T-cell (primary cell): ENCODE results near the gene WDR47. TPM values are rescaled to one million over a fixed set of nuclear protein-coding genes. Genes with fewer than 3 reads are reported as not detected.
"Not testable (repeated sequence)": the region's sequence is repeated elsewhere in the genome, so short reads cannot be mapped to it uniquely, and the experiment has no call there.

Experiments
- ATAC-seq, 4 experiments: fragments of 200-7000 bp in 3 of 4; fragments of 150-1000 bp in 1 of 4; cut with Tn5 transposase; replicated peaks in 1 of 4; 1 replicate in 3 of 4; 2 replicates in 1 of 4; pipeline ENCODE4 v1.10.0; 2021; ENCODE audit warnings: moderate library complexity in 3 of 4, mild to moderate bottlenecking in 2 of 4, moderate number of reproducible peaks in 1 of 4
- CTCF ChIA-PET, 2 donors: fragments of 300-600 bp; sonication (Branson Sonifier 250); formaldehyde crosslinking; loops; one replicate each; lab custom pipeline; 2022; ENCODE audit warnings: antibody characterized with exemption in 2 of 2; lab: Charles Lee
- POLR2A ChIA-PET, 2 donors: fragments of 300-600 bp; sonication (Branson Sonifier 250); formaldehyde crosslinking; loops; one replicate each; lab custom pipeline; 2022; ENCODE audit warnings: antibody characterized with exemption in 2 of 2; lab: Charles Lee
- DNase-seq, 35 experiments: peaks; one replicate each; pipeline versions ENCODE4 v3.0.0 to v3.0.0-alpha.2; 2013 to 2023
- H3K27ac ChIP-seq: one replicate; pipeline ENCODE4 v1.5.1; 2013; ENCODE audit warnings: low read length
- H3K27me3 ChIP-seq, 2 experiments: replicated peaks in 1 of 2; 1 replicate in 1 of 2; 2 replicates in 1 of 2; pipeline versions ENCODE4 v1.6.1 to v1.7.0; 2013; ENCODE audit warnings: low read length in 1 of 2, mixed read lengths in 1 of 2; ENCODE audit not compliant: control insufficient read depth in 2 of 2, insufficient read depth in 2 of 2; ENCODE audit errors: extremely low read depth in 1 of 2
- H3K36me3 ChIP-seq, 2 donors: 1 replicate in 1 of 2; 2 replicates in 1 of 2; pipeline versions ENCODE4 v1.6.1 to v1.7.0; 2013; ENCODE audit warnings: low read length in 1 of 2; ENCODE audit not compliant: control insufficient read depth in 2 of 2, insufficient read depth in 1 of 2; ENCODE audit errors: extremely low read depth in 1 of 2
- H3K4me1 ChIP-seq, 2 experiments: 1 replicate in 1 of 2; 2 replicates in 1 of 2; pipeline versions ENCODE4 v1.6.1 to v1.7.0; 2013; ENCODE audit warnings: low read length in 2 of 2, mixed read lengths in 1 of 2; ENCODE audit not compliant: insufficient read depth in 2 of 2, control insufficient read depth in 1 of 2; ENCODE audit errors: extremely low read depth in 1 of 2
- H3K4me3 ChIP-seq, 2 donors: 1 replicate in 1 of 2; 2 replicates in 1 of 2; pipeline versions ENCODE4 v1.5.1 to v1.7.0; 2013; ENCODE audit warnings: mild to moderate bottlenecking in 2 of 2, low read length in 1 of 2, moderate library complexity in 1 of 2; ENCODE audit not compliant: control insufficient read depth in 1 of 2; ENCODE audit errors: extremely low read depth in 1 of 2
- H3K9me3 ChIP-seq: 2 replicates; pipeline ENCODE4 v1.7.0; 2013
- H3K27ac Mint-ChIP-seq, 2 donors: one replicate each; pipeline ENCODE4 v1.8.0; 2020 to 2021; ENCODE audit warnings: mild to moderate bottlenecking in 2 of 2, mixed read lengths in 2 of 2
- H3K27me3 Mint-ChIP-seq, 2 donors: one replicate each; pipeline ENCODE4 v1.8.0; 2021 to 2022; ENCODE audit warnings: mixed read lengths in 2 of 2
- H3K36me3 Mint-ChIP-seq: one replicate; pipeline ENCODE4 v1.8.0; 2021; ENCODE audit warnings: mixed read lengths
- H3K4me1 Mint-ChIP-seq, 3 donors: one replicate each; pipeline ENCODE4 v1.8.0; 2020 to 2022; ENCODE audit warnings: mixed read lengths in 3 of 3, mild to moderate bottlenecking in 1 of 3
- H3K4me3 Mint-ChIP-seq, 3 donors: one replicate each; pipeline ENCODE4 v1.8.0; 2020 to 2022; ENCODE audit warnings: mild to moderate bottlenecking in 3 of 3, mixed read lengths in 3 of 3, moderate library complexity in 3 of 3
- H3K9me3 Mint-ChIP-seq, 3 donors: one replicate each; pipeline ENCODE4 v1.8.0; 2020 to 2022; ENCODE audit warnings: mixed read lengths in 3 of 3
- WGBS: methylation state at CpG from one replicate; pipeline ENCODE4 v1.1.5; 2013; ENCODE audit warnings: missing lambda C conversion rate; ENCODE audit not compliant: insufficient coverage; 5-methylcytosine and 5-hydroxymethylcytosine counted together
- total RNA-seq, 35 experiments: library from RNA in 6 of 35; stranded (reverse) in 6 of 35; fragments of 120-200 nt in 1 of 35; gene quantifications; one replicate each; pipeline versions ENCODE4 v1.2.1 to v1.2.4 and lab custom pipeline; 2013 to 2026

WDR47 gene
- total RNA-seq, 5 donors from 2014 or later (not counting 1 experiment from before 2014, with no cell fraction given) = 13.6 to 18.2 (median 17.9) TPM

DNA sequence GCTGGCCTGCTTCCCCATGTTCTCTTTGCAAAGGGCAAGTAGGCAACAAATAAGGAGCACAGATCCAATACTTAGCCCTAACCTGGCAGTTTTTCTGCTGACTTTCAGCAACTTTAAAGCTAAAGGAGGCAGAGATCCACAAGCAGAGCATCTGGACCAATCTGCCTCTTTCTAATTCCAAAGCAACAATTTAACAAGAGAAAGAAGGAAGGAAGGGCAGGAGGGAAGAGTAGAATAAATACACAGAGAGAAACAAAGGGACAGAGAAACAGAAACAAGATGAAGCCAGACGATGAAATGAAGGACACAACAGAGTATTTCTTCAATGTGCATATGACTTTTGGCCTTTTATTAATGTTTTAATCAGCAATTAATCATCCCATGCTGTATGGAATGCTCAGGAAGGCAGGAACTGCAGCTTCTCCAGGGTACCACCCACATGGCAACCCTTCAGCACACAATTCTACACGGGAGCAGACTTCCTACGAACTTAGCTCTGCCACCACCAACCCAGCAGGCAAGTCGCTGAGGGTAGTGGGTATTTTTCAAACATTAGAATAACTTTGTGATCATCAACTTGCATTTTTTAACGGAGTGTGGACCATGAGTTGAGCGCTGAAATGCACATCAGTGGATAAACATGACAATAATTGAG, 93.9 kb downstream of the WDR47 start:
- Mint-ChIP-seq H3K4me1 (peaks cover 10 to 16% (median 16%) of the 10 kb centered on the region in 3 donors), H3K4me3 (no peak overlapping the region), H3K9me3 (no peaks in the 10 kb centered on the region), H3K36me3 (peaks cover 42% of the 10 kb centered on the region), H3K27ac (no peak overlapping the region), H3K27me3 (no peaks in the 10 kb centered on the region)
- Histone ChIP-seq H3K27ac (no peak overlapping the region), H3K4me1 (no peaks in the 10 kb centered on the region), H3K4me3 (no peak overlapping the region), H3K36me3 (peaks cover 3 to 18% of the 10 kb centered on the region in 2 donors), H3K9me3 (no peaks in the 10 kb centered on the region), H3K27me3 (no peaks in the 10 kb centered on the region)
- WGBS = 56% methylated on average over 2 of the region's 6 CpGs
- POLR2A ChIA-PET = no interaction called here
- DNase-seq = no peak
- no peak for ATAC-seq
- CTCF ChIA-PET = interaction anchor here in 1 of 2 donors (0.7 kb wide), 1 partner anchor 358 kb away, joined by 4 read pairs; no protein-coding TSS in a partner anchor

DNA sequence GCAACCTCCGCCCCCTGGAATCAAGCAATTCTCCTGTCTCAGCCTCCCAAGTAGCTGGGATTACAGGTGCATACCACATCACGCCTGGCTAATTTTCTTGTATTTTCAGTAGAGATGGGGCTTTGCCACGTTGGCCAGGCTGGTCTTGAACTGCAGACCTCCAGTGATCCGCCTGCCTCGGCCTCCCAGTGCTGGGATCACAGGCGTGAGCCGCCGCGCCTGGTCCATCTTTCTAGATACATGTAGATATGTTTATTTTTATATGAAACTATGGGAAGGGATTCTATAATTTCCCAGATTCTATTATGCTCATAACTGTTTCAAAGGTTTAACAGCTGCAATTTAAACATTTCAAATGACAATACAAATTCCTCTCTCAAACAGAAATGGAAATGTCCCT, 105.7 kb downstream of the WDR47 start:
- Mint-ChIP-seq H3K4me1 (no peaks in the 10 kb centered on the region), H3K4me3 (no peak overlapping the region), H3K27ac (no peak overlapping the region), H3K27me3 (no peaks in the 10 kb centered on the region), H3K9me3 (no peaks in the 10 kb centered on the region), H3K36me3 (peaks cover 49% of the 10 kb centered on the region)
- ChIA-PET POLR2A (no interaction called here), CTCF (interaction anchor here in 1 of 2 donors (0.7 kb wide), 1 partner anchor 13 kb away, joined by 6 read pairs; no protein-coding TSS in a partner anchor)
- Histone ChIP-seq H3K9me3 (no peaks in the 10 kb centered on the region), H3K27me3 (no peaks in the 10 kb centered on the region), H3K27ac (no peak overlapping the region), H3K4me1 (no peaks in the 10 kb centered on the region), H3K4me3 (no peak overlapping the region), H3K36me3 (peaks cover 16 to 79% of the 10 kb centered on the region in 2 donors)
- ATAC-seq (no peak), DNase-seq (no peak)
- WGBS = 100% methylated on average over 1 of the region's 9 CpGs

- POLR2A ChIA-PET = no interaction called here
- H3K4me3 ChIP-seq = no peak overlapping the region
- DNase-seq = no peak
- no peaks in the 10 kb centered on the region for H3K9me3 Mint-ChIP-seq
- H3K36me3 Mint-ChIP-seq = peaks cover 60% of the 10 kb centered on the region
- H3K27ac Mint-ChIP-seq = no peak overlapping the region
- CTCF ChIA-PET = no interaction called here
- peaks cover 16 to 79% of the 10 kb centered on the region in 2 donors for H3K36me3 ChIP-seq
- H3K27me3 ChIP-seq = no peaks in the 10 kb centered on the region
- H3K27ac ChIP-seq = no peak overlapping the region
- ATAC-seq = no peak
- no peaks in the 10 kb centered on the region for H3K27me3 Mint-ChIP-seq
- no peaks in the 10 kb centered on the region for H3K4me1 Mint-ChIP-seq
- no peak overlapping the region for H3K4me3 Mint-ChIP-seq
- no peaks in the 10 kb centered on the region for H3K9me3 ChIP-seq
- no peaks in the 10 kb centered on the region for H3K4me1 ChIP-seq
- WGBS = 91% methylated on average over 3 of the region's 5 CpGs
Measured at GRCh38 chr1:108933944-108934343, 108.0 kb downstream of the WDR47 start.

GRCh38 chr1:108927565-108927964, 114.3 kb downstream of the WDR47 start:
- H3K27me3 Mint-ChIP-seq, H3K9me3 Mint-ChIP-seq, H3K4me3 Mint-ChIP-seq, ATAC-seq, H3K27me3 ChIP-seq, H3K4me1 ChIP-seq, H3K9me3 ChIP-seq, H3K27ac ChIP-seq, DNase-seq, CTCF ChIA-PET, H3K4me3 ChIP-seq, POLR2A ChIA-PET, H3K27ac Mint-ChIP-seq, H3K4me1 Mint-ChIP-seq: not testable (repeated sequence)
- peaks cover 6 to 46% of the 10 kb centered on the region in 2 donors for H3K36me3 ChIP-seq
- peaks cover 33% of the 10 kb centered on the region for H3K36me3 Mint-ChIP-seq
- no CpG with 5 or more reads among the region's 1 CpG for whole genome bisulfite sequencing

DNA sequence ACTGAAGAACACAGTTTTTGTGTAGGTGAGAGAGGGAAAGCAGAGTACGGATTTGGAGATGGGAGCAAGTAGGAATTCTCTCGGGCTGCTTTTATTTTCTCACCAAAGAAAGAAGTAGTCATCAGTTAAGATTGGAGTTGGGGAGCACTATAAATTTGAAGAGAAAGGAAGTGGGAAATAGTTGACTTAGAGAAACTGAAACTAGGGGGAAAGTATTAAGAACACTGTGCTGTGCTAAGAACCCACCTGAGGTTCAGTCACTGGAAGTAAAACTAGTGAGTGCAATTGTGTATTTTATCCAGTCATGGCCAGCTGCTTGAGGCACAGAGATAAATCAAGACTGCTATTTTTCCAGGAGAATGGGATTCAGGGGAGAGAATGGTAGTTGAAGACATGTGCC, 116.0 kb downstream of the WDR47 start:
- POLR2A ChIA-PET = no interaction called here
- ATAC-seq (no peak), DNase-seq (no peak)
- no peak overlapping the region for H3K4me3 ChIP-seq
- no peaks in the 10 kb centered on the region for H3K27me3 Mint-ChIP-seq
- 80% methylated on average over 2 of the region's 2 CpGs for WGBS
- H3K4me1 Mint-ChIP-seq = no peaks in the 10 kb centered on the region
- H3K36me3 ChIP-seq = peaks cover 0 to 31% of the 10 kb centered on the region in 2 donors
- no peak overlapping the region for H3K27ac ChIP-seq
- no peak overlapping the region for H3K4me3 Mint-ChIP-seq
- CTCF ChIA-PET = no interaction called here
- H3K4me1 ChIP-seq = no peaks in the 10 kb centered on the region
- no peaks in the 10 kb centered on the region for H3K9me3 Mint-ChIP-seq
- no peaks in the 10 kb centered on the region for H3K9me3 ChIP-seq
- no peak overlapping the region for H3K27ac Mint-ChIP-seq
- H3K27me3 ChIP-seq = no peaks in the 10 kb centered on the region
- peaks cover 25% of the 10 kb centered on the region for H3K36me3 Mint-ChIP-seq

Other genes starting within 250 kb of the WDR47 start
- not detected for gene AKNAD1, start 185.0 kb downstream of the WDR47 start, total RNA-seq
- gene GPSM2, start 165.1 kb downstream of the WDR47 start, total RNA-seq = 1 to 10 TPM; 1.6 to 2.4 (median 2.0) TPM
- gene CLCC1, start 78.6 kb downstream of the WDR47 start, total RNA-seq = 10 to 100 TPM; 14.3 to 33.3 (median 22.4) TPM
- 10 to 100 TPM in 2 of 5 donors, 1 to 10 TPM in 3; 8.7 to 19.4 (median 9.7) TPM for gene TAF13, start 33.9 kb upstream of the WDR47 start, total RNA-seq
- 10 to 100 TPM; 33.2 to 55.1 (median 37.1) TPM for gene TMEM167B, start 48.7 kb upstream of the WDR47 start, total RNA-seq
- gene ELAPOR1, start 72.0 kb upstream of the WDR47 start, total RNA-seq = 10 to 100 TPM in 4 of 5 donors, 1 to 10 TPM in 1; 8.1 to 21.4 (median 16.1) TPM
- 100 to 1,000 TPM; 106 to 192 (median 173) TPM for gene SARS1, start 171.8 kb upstream of the WDR47 start, total RNA-seq
- gene CELSR2, start 207.4 kb upstream of the WDR47 start, total RNA-seq = 1 to 10 TPM; 4.1 to 5.3 (median 4.7) TPM
- gene PSRC1, start 241.0 kb upstream of the WDR47 start, total RNA-seq = 1 to 10 TPM in 2 of 5 donors, under 1 TPM in 3; 0.35 to 1.6 (median 0.72) TPM